ENCODE measurements around the gene VWA3B.

- TF ChIP-seq CTCF (IDR thresholded peaks at IDR 0.05) (no peak), POLR2A (IDR thresholded peaks at IDR 0.05) (no peak)
These were observed 2.1 kb upstream of the VWA3B start for GRCh38 chr2:98084869-98085238.

All from body of pancreas (tissue), 4 donors.